ENCODE data around the gene CD320.
"Not testable (repeated sequence)": the region's sequence is repeated elsewhere in the genome, so short reads cannot be mapped to it uniquely, and the experiment has no call there.

CD320 gene

DNA sequence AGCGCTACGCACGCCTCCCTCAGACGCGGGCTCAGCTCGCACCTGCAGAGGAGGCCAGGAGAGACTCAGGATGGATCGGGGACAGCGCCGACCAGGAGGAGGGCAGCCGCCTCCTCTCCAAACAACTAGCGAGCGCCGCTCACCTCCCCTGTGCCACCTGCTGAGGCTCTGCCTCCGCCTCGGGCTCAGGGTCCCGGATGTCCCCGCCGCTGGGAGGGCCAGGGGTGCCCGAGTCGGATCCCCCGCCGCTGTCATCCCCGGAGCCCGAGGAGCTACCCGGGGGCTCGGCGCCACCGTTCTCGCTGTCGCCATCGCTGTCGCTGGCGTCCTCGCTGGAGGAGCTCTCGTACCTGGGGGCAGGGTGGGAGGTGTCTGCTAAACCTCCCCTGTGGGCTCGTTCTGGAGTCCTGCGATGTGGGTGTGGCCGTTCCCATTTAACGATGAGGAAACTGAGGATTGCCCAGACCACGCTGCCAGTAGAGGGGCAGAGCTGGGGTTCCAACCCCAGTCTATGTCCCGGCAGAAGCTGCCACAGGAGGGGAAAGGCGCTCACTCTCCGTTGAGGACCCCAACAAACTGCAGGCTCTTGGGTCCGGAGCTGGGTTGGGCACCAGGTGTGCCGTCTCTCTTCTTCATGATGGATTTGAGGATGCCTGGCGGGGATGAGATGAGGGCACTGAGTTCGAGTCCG lies 25.8 kb upstream of the CD320 start:
- no peak for DNase-seq (ENCODE audit: low spot score)

DNA sequence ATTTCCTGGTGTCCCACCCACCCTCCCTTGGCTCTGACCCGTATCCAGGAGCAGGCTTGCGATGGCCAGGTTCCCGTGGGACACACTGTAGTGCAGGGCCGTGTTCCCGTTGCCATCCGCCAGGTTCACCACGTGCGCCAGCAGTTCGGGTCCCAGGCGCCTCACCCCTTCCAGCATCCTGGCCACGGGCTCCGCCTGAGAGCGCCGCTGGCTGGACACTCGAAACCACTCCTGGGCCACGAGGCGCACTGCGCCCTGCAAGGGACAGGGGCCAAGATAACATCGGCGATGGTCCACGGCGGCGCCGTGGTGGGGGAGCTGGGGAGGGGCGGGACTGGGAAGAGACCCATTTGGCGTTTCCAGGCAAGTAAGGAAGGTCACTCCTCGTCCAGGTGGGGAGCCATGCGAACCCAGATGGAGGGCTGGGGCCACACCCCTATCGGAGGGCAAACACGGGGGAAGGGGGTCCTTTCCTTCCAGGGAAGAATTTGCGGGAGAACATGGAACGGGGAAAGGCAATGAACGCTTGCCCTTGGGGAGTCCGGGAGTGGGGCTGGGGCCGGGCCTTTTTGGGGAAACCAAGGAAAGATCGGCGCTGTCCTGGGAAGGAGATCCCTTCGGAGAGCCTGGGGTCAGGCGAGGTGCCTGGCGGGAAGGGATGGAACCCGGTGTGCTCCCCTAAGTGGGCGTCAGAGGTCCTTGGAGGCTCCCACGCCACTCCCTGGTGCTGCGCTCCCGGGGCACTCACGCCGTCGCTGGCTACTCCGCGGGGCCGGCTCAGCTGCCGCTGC lies 25.0 kb upstream of the CD320 start:
- DNase-seq (ENCODE audit: low spot score), result no peak

DNA sequence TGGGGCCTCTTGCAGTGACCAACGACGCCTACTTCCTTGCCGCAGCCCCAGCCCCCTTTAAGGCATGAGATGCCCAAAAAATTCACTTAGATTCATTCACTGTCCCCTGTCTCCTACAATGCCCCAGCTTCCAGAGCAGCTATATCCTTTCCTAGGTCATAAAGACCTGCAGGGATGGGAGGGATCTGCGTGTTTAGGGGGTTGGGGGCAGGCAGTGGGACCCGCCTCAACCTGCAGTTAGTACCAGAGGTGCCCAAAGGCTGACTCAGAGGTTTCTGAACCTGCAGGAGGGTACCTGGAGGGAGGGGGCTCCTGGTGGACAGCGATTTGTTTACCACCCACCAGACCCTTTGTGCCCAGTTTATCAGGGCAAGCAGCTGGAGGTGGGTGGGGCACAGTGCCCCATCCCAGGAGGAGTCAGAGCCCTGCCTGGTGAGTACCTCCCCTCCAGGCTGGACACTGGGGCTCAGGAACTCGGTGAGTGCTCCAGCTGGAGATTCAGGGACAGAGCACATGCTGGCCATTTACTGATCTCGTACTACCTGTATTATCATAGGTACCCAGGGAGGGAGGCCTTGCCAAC lies 23.2 kb upstream of the CD320 start:
- DNase-seq (ENCODE audit: low spot score), result no peak

DNA sequence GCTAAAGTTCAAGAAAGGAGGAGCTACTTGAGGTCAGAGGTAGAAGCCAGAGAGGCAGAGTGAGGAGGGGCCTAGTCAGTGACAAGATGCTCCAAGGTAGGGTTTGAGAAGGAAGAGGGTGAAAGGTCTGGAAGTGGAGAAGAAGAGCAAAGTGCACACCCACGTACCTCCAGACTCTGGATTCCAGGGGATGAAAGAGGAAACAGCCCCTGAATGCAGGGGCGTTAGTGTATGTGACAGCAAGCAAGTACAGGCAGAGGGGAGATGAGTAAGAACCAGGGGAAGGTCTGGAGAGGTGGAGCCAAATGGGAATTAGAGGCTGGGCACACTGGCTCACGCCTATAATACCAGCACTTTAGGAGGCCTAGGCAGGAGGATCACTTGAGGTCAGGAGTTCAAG lies 21.8 kb upstream of the CD320 start:
- no peak for DNase-seq (ENCODE audit: low spot score)

DNA sequence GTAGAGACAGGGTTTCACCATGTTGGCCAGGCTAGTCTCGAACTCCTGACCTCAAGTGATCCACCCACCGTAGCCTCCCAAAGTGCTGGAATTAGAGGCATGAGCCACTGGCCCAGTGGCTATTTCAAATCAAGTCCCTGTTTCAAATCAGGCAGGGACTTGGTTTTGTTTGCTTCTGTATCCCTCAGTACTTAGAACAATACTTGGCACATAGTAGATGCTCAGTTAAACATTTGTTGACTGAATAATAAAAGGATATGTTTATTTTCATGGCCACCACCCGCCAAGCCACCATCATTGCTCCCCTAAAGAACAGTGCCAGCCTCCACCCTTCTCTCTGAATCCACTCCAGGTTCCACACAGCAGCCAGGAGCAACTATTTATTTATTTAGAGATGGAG lies 17.3 kb upstream of the CD320 start:
- no peak for DNase-seq (ENCODE audit: low spot score)

DNA sequence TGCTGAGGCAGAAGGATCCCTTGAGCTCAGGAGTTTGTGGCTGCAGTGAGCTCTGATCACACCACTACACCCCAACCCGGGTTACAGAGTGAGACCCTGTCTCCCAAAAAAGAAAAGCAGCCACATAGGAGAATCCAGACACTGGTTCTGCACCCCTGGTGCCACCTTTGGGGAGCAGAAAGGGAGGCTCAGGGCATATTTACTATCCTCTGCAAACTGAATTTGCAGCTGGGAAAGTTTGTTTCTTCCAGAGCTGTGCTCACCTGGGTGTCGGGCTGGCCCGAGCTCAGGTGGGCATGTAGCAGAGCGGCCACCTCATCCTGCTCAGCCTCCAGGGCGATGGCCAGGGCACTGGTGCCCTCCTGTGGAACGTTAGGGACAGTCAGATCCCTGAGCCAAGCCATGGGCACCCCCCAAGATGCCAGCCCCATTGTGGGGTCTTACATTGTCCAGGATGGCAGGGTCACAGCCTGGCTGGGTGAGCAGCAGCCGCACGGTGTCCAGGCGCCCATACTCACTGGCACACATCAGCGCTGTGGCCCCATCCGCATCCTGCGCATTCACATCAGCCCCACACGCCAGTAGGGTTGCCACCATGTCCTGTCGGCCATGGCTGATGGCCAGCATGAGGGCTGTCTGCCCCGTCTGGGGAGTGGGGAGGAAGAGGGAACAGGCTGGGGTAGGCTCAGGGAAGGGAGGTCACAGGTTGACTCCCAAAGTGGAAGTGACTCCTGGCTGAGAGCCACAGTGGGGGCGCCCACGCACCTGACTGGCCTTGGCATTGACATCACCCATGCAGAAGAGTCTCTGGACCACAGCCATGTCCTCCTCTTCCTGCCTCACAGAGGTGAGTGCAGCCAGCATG lies 16.3 kb upstream of the CD320 start:
- no peak for DNase-seq (ENCODE audit: low spot score)

DNA sequence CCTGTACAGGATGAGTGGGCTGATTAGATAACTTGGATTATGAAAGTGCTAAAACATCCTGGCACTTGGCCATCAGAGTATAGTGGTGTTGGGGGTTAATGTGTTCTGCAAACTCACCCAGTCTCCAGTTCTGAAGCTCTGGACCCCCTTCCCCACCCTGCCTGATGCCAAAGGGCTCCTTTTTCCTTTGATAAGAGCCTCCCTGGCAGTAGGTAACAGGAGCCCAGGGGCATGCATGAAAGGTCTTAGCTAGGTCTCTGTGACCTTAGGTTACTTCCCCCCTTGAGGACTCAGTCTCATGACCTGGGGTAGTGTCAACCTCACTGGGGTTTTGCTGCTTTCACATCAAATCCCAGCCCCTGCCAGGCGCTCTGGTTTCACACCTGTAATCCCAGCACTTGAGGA lies 15.6 kb upstream of the CD320 start:
- no peak for DNase-seq (ENCODE audit: low spot score)

DNA sequence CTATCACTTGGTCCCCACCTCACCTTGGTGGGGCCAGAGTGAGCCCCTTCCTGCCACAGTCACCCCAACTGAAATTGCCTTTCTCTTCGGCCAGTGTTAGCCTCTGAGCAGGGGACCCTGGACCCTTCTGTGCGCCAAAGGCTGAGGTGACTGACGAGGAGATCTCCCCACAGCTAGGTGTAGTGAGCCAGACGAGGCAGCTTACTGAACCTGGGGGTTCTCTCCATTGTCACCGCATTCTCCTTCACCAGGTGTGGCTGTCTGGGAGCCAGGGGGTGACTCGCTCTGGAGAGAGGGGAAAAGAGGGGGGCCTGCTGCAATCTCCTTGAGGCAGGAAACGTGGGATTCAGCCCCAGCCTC lies 14.5 kb upstream of the CD320 start:
- no peak for DNase-seq (ENCODE audit: low spot score)

DNA sequence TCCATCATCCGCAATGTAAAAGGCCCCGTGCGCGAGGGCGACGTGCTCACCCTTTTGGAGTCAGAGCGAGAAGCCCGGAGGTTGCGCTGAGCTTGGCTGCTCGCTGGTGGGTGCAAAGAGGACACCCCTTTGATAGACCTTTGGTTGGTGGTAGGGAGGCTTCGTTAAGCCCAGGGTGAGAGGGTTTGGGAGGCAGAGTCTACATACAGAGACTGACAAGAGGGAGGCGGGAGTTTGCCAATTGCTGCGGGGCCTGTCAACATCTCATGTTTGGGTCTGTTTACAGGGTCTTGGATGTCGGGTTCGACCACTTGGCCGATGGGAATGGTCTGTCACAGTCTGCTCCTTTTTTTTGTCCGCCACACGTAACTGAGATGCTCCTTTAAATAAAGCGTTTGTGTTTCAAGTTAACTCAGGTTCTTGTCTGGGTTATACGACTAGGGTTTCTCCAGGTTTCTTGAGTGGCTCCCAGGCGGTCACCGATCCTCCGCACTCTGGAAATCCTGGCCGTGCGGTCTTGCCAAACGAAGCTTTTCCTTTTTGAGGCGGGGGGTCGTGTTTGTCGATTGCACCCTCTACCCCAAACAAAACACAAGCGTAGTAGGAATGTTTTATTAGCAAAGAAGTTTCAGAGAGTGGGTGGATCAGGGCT lies 14.0 kb upstream of the CD320 start:
- no peak for DNase-seq (ENCODE audit: low spot score)

DNA sequence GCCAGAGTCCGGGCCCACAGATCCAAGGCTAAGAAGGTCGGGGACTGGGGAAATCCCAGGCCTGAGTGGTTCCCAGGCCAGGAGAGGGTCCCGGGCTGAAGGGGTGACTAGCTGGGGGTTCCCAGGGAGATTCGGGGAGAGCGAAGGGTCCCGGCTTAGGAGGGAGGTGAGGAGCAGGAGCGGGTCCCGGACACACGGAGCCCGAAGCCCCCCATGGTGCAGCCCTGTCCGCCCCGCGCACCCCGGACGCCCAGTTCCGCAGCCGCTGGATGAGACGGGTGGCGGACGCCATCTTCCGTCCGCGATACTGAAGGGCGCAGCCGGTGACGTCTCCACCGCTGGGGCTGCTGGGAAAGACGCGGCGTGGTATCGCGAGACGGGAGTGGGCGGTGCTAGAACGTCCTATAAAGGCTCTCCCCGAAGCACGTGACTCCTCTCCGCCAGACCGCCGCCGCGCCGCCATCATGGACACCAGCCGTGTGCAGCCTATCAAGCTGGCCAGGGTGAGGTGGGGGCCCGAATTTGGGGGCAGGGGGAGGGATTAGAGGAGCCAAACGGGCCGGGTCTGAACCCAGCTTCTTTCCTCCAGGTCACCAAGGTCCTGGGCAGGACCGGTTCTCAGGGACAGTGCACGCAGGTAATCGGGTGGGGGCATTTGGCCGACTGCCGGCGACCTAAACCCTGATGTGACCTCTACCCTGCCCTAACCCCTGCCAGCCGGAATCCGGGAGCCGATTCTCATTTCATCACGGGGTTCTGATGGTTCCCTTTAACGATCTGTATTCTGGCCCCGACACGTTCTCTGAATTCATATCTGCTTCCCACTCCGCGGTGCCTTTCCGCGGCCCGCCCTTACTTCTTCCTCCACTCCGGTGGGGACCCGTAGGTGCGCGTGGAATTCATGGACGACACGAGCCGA lies 13.2 kb upstream of the CD320 start, which contains the start of the genes NDUFA7 and RPS28:
Gene NDUFA7 (minus strand): TSS at position 309 of the 919 bp plus-strand sequence. CDS start 17 bp downstream, at position 292.
Gene RPS28 (plus strand): TSS at position 430 of the 919 bp plus-strand sequence. CDS start 35 bp downstream, at position 465.
- peak; percentile 98 for DNase-seq (ENCODE audit: low spot score)

DNA sequence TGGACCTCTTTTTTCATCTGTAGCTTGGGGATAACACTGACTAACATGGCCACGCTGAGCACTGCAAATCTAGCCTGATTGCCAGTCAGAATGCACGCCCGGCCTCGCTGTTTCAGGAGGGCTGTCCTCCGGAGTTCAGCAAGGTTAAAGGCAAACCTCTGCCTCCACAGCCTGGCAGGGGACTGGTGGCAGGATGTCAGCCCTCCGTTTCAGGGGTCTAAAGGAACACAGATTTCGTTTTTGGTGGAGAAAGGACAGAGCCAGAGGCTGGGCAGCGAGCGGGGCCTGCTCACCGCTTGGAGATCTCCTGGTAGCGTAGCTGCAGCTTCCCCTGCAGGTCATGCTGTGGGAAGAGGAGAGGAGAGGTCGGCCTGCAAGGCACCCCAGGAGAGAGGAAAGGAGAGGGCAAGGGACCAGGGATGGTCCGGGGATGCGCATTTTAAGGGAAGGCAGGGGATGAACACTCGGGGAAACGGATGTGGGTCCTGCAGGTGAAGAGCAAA lies 12.5 kb upstream of the CD320 start:
- no peak for DNase-seq (ENCODE audit: low spot score)

DNA sequence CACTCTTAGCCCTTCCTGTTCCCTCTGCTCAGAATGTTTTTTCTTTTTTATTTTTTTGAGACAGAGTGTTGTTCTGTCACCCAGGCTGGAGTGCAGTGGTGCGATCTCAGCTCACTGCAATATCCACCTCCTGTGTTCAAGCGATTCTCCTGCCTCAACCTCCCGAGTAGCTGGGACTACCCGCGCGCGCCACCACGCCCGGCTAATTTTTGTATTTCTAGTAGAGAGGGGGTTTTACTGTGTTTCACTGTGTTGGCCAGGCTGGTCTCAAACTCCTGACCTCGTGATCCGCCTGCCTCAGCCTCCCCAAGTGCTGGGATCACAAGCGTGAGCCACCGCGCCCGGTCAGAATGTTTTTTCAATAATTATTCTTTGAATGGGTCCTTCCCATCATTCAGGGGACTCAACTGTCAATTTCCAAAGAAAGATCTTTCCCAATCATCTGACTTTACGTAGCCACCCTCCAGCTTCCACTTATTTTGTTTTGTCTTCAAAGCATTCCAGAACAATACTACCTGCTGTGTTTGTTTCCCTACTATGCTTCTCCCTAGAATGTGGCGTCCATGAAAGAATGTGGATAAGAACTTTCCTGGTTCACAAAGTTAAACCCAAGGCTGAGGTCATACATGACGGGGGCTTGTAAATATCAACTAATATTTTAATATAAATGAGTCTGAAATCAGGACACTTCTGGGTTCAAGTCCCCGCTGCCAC lies 11.8 kb upstream of the CD320 start:
- no peak for DNase-seq (ENCODE audit: low spot score)

DNA sequence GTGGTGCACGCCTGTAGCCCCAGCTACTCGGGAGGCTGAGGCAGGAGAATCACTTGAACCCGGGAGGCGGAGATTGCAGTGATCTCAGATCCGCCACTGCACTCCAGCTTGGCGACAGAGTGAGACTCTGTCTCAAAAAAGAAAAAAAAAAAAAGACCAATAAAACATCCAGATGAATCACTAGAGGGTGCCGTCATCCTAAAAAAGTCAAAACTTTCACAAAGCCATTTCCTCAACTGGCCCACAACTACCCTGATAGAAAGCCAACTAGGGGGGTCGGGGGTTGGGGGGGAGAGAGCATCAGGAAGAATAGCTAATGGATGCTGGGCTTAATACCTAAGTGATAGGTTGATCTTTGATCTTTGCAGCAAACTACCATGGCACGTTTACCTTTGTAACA lies 10.7 kb upstream of the CD320 start:
- DNase-seq (ENCODE audit: low spot score), result not testable (repeated sequence)

DNA sequence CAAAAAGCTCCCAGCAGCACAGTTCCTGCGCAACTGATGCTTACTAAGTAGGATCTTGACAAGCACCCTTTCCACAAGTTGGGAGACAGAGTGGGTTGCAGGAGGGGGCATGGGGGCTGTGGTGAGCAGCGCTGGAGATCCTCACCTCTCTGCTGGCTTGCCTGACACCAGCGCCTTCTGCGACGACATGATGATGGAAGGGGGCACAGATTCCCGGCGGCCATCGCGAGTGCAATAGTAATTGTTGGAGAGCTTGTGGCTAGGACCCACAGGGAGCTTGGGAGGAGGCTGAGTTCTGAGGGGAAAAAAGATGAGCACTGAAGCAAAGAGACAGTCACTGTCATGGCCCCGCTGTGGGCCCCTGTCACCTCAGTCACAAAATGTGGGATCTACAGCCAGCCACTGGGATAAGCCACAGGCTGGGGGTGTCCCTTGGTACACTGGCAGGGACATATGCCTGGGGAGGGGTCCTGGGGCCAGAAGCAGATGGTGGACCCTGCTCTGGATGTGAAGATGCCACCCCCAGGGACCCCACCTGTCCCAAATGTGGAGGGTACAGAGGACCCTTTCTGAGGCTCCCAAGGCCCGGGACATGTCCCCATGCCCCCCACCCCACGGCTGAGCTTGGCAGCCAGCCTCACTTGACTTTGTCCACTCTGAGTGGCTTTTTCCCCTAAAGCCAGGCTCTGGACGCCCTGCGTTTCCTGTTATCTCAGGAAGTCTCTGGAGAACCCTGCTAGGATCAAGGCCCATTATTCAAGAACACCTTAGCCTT lies 8.4 kb upstream of the CD320 start:
- DNase-seq (ENCODE audit: low spot score), result no peak

DNA sequence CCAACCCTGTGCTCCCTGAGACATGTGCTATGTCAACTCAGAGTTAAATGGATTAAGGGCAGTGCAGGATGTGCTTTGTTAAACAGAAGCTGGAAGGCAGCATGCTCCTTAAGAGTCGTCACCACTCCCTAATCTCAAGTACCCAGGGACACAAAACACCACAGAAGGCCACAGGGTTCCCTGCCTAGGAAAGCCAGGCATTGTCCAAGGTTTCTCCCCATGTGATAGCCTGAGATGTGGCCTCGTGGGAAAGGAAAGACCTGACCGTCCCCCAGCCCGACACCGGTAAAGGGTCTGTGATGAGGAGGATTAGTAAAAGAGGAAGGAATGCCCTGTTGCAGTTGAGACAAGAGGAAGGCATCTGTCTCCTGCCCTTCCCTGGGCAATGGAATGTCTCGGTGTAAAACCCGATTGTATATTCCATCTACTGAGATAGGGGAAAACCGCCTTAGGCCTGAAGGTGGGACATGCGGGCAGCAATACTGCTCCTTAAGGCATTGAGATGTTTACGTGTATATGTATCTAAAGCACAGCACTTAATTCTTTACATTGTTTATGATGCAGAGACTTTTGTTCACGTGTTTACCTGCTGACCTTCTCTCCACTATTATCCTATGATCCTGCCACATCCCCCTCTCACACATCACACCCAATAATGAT lies 7.0 kb upstream of the CD320 start:
- DNase-seq (ENCODE audit: low spot score), result not testable (repeated sequence)

DNA sequence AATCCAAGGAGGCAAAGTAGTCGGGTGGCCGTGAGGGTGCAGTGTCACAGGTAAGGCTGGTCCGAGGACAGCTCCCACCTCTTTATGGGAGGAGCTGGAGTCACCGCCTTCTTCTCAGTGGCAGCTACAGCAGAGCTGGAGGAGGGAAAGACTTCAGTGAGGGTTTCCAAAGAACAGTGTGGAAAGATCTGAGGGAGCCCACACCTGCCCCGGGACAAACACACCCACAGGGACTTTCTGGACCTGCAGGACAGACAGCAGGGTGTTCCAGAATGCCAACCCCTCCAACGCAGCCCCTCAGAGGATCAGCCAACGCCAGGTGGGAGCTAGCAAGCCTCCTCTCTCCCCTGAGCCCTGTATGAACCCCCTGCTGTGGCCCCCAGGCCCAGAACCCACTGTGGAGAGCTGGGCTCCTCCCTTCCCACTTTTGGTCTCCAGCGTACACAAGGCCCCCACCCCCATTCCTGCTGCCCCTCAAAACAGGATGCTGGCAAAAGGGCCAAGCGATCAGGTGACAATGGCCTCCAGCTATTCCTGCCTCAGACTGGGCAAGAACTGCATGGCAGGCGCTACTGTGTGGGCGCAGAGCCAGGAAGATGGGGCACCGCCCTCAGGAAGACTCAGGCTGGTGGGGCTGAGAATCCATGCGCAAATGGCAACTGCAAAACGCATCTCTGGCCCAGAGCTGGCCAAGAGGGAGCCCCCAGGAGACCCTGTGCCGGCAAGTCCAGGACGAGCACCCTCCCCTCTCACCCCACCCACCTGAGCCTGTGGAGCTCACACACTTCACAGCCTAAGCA lies 3.5 kb upstream of the CD320 start:
- DNase-seq (ENCODE audit: low spot score), result no peak

DNA sequence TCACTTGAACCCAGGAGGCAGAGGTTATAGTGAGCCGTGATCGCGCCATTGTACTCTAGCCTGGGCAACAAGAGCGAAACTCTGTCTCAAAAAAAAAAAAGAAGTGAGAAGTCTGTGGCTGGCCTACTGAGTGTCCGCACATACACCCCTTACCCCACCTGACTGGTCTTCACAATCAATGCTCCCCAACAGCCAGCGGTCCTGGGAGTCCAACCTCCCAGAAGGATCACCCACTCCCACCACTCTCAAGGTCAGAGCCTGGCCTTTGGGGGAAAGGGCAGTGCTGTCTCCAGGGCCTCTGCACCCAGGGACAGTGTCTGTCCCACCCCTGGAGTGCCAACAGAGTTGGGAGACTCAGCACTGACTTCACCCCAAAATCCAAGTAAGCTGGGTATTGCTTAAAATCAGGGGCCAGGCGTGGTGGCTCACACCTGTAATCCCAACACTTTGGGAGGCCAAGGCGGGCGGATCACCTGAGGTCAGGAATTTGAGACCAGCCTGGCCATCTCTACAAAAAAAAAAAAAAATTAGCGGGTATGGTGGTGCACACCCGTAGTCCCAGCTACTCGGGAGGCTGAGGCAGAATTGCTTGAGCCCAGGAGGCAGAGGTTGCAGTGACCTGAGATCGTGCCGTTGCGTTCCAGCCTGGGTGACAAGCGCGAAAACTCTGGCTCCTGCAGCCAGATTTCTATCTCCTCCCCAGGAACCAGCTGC lies 2.3 kb upstream of the CD320 start:
- no peak for DNase-seq (ENCODE audit: low spot score)
